GM12878 (cell line): ENCODE results near the gene ALMS1. TPM values are rescaled to one million over a fixed set of nuclear protein-coding genes. Genes with fewer than 3 reads are reported as not detected.

ENCODE experiments used
- ATAC-seq: fragments of 200-7000 bp; cut with Tn5 transposase; 3 replicates; pipeline ENCODE4 v1.9.1; 2020; ENCODE audit warnings: mild to moderate bottlenecking, moderate library complexity
- BruUV-seq: library from RNA; stranded (reverse); fragments of 400-500 nt; replicated peaks from 2 replicates; lab custom pipeline; 2021; lab: Mats Ljungman, UMichigan
- CTCF ChIA-PET: fragments of 300-600 bp; sonication (Branson Sonifier 250); formaldehyde crosslinking; extraction: SDS; loops from one replicate; lab custom pipeline; 2021; ENCODE audit warnings: inconsistent platforms; lab: Yijun Ruan, JAX
- POLR2A ChIA-PET: fragments of 350-600 bp; formaldehyde crosslinking; extraction: SDS; loops from one replicate; lab custom pipeline; 2021; ENCODE audit warnings: inconsistent platforms; lab: Charles Lee
- RAD21 ChIA-PET: fragments of 300-600 bp; sonication (Branson Sonifier 250); formaldehyde crosslinking; loops from one replicate; lab custom pipeline; 2023; ENCODE audit warnings: antibody characterized with exemption; ENCODE audit not compliant: unreplicated experiment; lab: Charles Lee
- SMC1A ChIA-PET: fragments of 300-600 bp; sonication (Branson Sonifier 250); formaldehyde crosslinking; loops from one replicate; lab custom pipeline; 2023; ENCODE audit not compliant: unreplicated experiment, uncharacterized antibody; lab: Charles Lee
- DNase-seq: peaks from one replicate; pipeline ENCODE4 v3.0.0-alpha.2; 2011; ENCODE audit warnings: low read depth, low spot score
- FAIRE-seq: peaks from 3 replicates; lab custom pipeline; 2011; peaks lifted over from hg19 to GRCh38; lab: Jason Lieb, UNC
- H2AFZ ChIP-seq: 2 replicates; pipeline ENCODE4 v1.6.0; 2011; ENCODE audit warnings: low read depth, low read length, control low read depth; ENCODE audit not compliant: control insufficient read depth
- H3K27ac ChIP-seq: 2 replicates; pipeline ENCODE4 v1.5.1; 2011; ENCODE audit warnings: control low read depth; ENCODE audit not compliant: control insufficient read depth, insufficient read depth
- H3K27me3 ChIP-seq, 2 experiments: replicated peaks in 1 of 2; 2 replicates each; pipeline versions ENCODE4 v1.6.0 to v1.6.1; 2011; ENCODE audit warnings: low read length in 1 of 2; ENCODE audit not compliant: control insufficient read depth in 2 of 2, insufficient read depth in 2 of 2
- H3K36me3 ChIP-seq, 2 experiments: 2 replicates each; pipeline ENCODE4 v1.5.1; 2011; ENCODE audit warnings: low read length in 1 of 2; ENCODE audit not compliant: control insufficient read depth in 2 of 2, insufficient read depth in 2 of 2
- H3K4me1 ChIP-seq: 2 replicates; pipeline ENCODE4 v1.6.1; 2011; ENCODE audit warnings: mild to moderate bottlenecking, low read length, moderate library complexity, mixed read lengths; ENCODE audit not compliant: control insufficient read depth, insufficient read depth
- H3K4me2 ChIP-seq: 2 replicates; pipeline ENCODE4 v1.6.0; 2011; ENCODE audit warnings: control low read depth; ENCODE audit not compliant: control insufficient read depth, insufficient read depth
- H3K4me3 ChIP-seq: fragments of 200-600 bp; sonication (generic); 2 replicates; pipeline ENCODE4 v1.5.1; 2016
- H3K79me2 ChIP-seq: 2 replicates; pipeline ENCODE4 v1.6.0; 2011; ENCODE audit warnings: low read length; ENCODE audit not compliant: control insufficient read depth, insufficient read depth
- H3K9ac ChIP-seq: 2 replicates; pipeline ENCODE4 v1.8.0; 2011; ENCODE audit warnings: low read length, control low read depth, mixed read lengths; ENCODE audit not compliant: control insufficient read depth, insufficient read depth
- H3K9me3 ChIP-seq: replicated peaks from 3 replicates; pipeline ENCODE4 v1.5.1; 2011; ENCODE audit warnings: mild to moderate bottlenecking, low read length; ENCODE audit not compliant: control insufficient read depth, insufficient read depth
- H4K20me1 ChIP-seq: 2 replicates; pipeline ENCODE4 v1.6.0; 2011; ENCODE audit not compliant: control insufficient read depth, insufficient read depth
- CBX5 ChIP-seq: sonication (generic); IDR thresholded peaks from 2 replicates; pipeline ENCODE4 v1.6.1; 2016; ENCODE audit warnings: low read depth, moderate library complexity, mild to moderate bottlenecking, inconsistent platforms
- CHD2 ChIP-seq: IDR thresholded peaks from 2 replicates; pipeline ENCODE4 v1.6.1; 2011; ENCODE audit warnings: low read depth, low read length, improper control_type of control experiment, borderline replicate concordance
- ETV6 ChIP-seq, 2 experiments: fragments of 450-650 bp in 1 of 2; IDR thresholded peaks in 1 of 2; conservative IDR thresholded peaks in 1 of 2; 2 replicates each; pipeline ENCODE4 v1.6.1; 2014; ENCODE audit warnings: antibody characterized with exemption in 1 of 2, borderline replicate concordance in 1 of 2, low read depth in 1 of 2, mild to moderate bottlenecking in 1 of 2, moderate library complexity in 1 of 2
- HDAC2 ChIP-seq: fragments of 200-600 bp; sonication (generic); IDR thresholded peaks from 2 replicates; pipeline ENCODE4 v1.6.1; 2017
- JUNB ChIP-seq: IDR thresholded peaks from 2 replicates; pipeline ENCODE4 v1.6.1; 2016; ENCODE audit warnings: antibody characterized with exemption, mild to moderate bottlenecking
- MYB ChIP-seq: fragments of 150-350 bp; IDR thresholded peaks from 2 replicates; pipeline ENCODE4 v1.6.1; 2014; ENCODE audit warnings: mild to moderate bottlenecking, low read depth, low read length, borderline replicate concordance
- NRF1 ChIP-seq: conservative IDR thresholded peaks from 2 replicates; pipeline ENCODE4 v1.6.1; 2011; ENCODE audit warnings: mild to moderate bottlenecking, low read depth, low read length, improper control_type of control experiment
- RB1 ChIP-seq: fragments of 450-650 bp; formaldehyde crosslinking; IDR thresholded peaks from 2 replicates; pipeline ENCODE4 v1.6.1; 2017; ENCODE audit warnings: mild to moderate bottlenecking, borderline replicate concordance
- REST ChIP-seq: IDR thresholded peaks from 2 replicates; pipeline ENCODE4 v1.6.1; 2012; ENCODE audit warnings: mild to moderate bottlenecking, low read depth, low read length
- STAT3 ChIP-seq: IDR thresholded peaks from 2 replicates; pipeline ENCODE4 v1.6.1; 2011; ENCODE audit warnings: low read depth, low read length, improper control_type of control experiment
- TCF12 ChIP-seq: IDR thresholded peaks from 2 replicates; pipeline ENCODE4 v1.6.1; 2011; ENCODE audit warnings: low read depth, mild to moderate bottlenecking, low read length
- ZZZ3 ChIP-seq: IDR thresholded peaks from 2 replicates; pipeline ENCODE4 v1.6.1; 2011; ENCODE audit warnings: low read depth; ENCODE audit not compliant: control insufficient read depth, insufficient read length
- WGBS: methylation state at CpG from one replicate; pipeline ENCODE4 v1.1.6; 2016; ENCODE audit warnings: low lambda C conversion rate; ENCODE audit not compliant: insufficient replicate concordance, insufficient coverage; ENCODE audit errors: missing lambda C conversion rate; 5-methylcytosine and 5-hydroxymethylcytosine counted together
- in situ Hi-C: fragments of 300-500 bp; cut with MboI; formaldehyde crosslinking; loops from 9 replicates; pipeline ENCODE4 v1.14.3; 2018; ENCODE audit warnings: mixed read lengths
- intact Hi-C: fragments of 100-400 bp; cut with micrococcal nuclease; formaldehyde crosslinking; loops from one replicate; pipeline ENCODE4 v1.14.2; 2022; ENCODE audit not compliant: unreplicated experiment
- polyA plus RNA-seq, 11 experiments: library from polyadenylated mRNA; depleted of rRNA in 4 of 11; unstranded in 6 of 11; stranded (reverse) in 5 of 11; fragments of >200 nt; fragmentation: Nextera tagmentation in 4 of 11; fragmentation: Illumina TruSeq in 1 of 11; extraction: Ambion mirVana in 4 of 11; extraction: Trizol in 1 of 11; gene quantifications; 1 replicate in 1 of 11; 2 replicates in 10 of 11; pipeline versions ENCODE4 v1.2.1 to v1.2.3, GENCODE V29; 2011 to 2016; ENCODE audit warnings: inconsistent platforms in 2 of 11, missing spikeins in 2 of 11, low read depth in 1 of 11
- total RNA-seq, 4 experiments: library from RNA; depleted of rRNA in 3 of 4; stranded (reverse); fragments of >200 nt in 3 of 4; fragmentation: Illumina TruSeq in 1 of 4; extraction: Trizol in 1 of 4; gene quantifications; 2 replicates each; pipeline versions ENCODE4 v1.2.1 to v1.2.3, GENCODE V29; 2013 to 2021
- TF ChIP-seq, protein P1 (sequence below): IDR thresholded peaks from 2 replicates; pipeline ENCODE4 v1.6.1; 2011; ENCODE audit warnings: borderline replicate concordance, low read depth, mild to moderate bottlenecking, moderate library complexity, mixed read lengths, low read length; ENCODE audit not compliant: insufficient read depth; ENCODE audit errors: extremely low read length
- TF ChIP-seq, protein P2 (sequence below): IDR thresholded peaks from 2 replicates; pipeline ENCODE4 v1.6.1; 2012; ENCODE audit warnings: low read depth, low read length, improper control_type of control experiment

Gene ALMS1
- total and polyA plus RNA-seq, 10 of the 15 experiments (the other 5 are each of a cell fraction or from before 2014, with no cell fraction given), result 1.1 to 25.8 (median 10.6) TPM

- TF ChIP-seq CHD2 (no peak), JUNB (no peak)
Observed at GRCh38 chr2:73487112-73487657, 101.5 kb downstream of the ALMS1 start (continued).

DNA sequence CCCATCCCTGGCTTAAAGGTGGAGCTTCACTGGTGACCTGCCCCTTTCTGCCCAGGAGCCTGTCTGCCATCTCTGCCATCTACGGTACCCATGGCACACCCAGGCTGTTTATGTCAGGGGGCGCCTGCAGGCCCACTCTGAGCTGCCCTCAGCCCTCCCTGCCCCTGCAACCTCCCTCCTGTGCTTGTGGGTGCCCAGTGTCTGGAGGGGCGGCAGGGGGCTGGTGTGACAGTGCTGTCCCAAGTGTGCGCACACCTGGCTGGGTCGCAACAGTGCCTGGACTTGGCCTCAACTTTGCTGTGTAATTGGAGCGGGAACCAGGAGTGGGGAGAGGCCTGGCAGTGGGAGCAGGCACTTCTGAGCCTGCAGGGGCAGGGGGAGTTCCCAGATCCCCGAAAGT lies 102.4 kb downstream of the ALMS1 start:
- no peak for FAIRE-seq
- Histone ChIP-seq H3K9ac (no peak overlapping the region), H4K20me1 (no peaks in the 10 kb centered on the region), H3K27me3 (no peaks in the 10 kb centered on the region), H3K4me3 (no peak overlapping the region), H3K27ac (no peak overlapping the region)
- DNase-seq, result no peak
- in situ Hi-C loops, result no loop called here
- no peak for TF ChIP-seq TCF12
- no peak for TF ChIP-seq ZZZ3
- no peak for TF ChIP-seq RB1
- no peak for TF ChIP-seq STAT3
- TF ChIP-seq, protein P1, sequence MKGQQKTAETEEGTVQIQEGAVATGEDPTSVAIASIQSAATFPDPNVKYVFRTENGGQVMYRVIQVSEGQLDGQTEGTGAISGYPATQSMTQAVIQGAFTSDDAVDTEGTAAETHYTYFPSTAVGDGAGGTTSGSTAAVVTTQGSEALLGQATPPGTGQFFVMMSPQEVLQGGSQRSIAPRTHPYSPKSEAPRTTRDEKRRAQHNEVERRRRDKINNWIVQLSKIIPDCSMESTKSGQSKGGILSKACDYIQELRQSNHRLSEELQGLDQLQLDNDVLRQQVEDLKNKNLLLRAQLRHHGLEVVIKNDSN, result no peak
- no peak for TF ChIP-seq HDAC2
- no peak for TF ChIP-seq ETV6 (conservative IDR thresholded peaks at IDR 0.05 in 1 of 2, IDR thresholded peaks at IDR 0.05 in 1 of 2; ENCODE audit: borderline replicate concordance in 1 of 2, low read depth in 1 of 2)
- no peak for TF ChIP-seq REST
- TF ChIP-seq, protein P2, sequence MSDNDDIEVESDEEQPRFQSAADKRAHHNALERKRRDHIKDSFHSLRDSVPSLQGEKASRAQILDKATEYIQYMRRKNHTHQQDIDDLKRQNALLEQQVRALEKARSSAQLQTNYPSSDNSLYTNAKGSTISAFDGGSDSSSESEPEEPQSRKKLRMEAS, result no peak
- TF ChIP-seq NRF1, result no peak
- TF ChIP-seq CBX5, result no peak
- no peak for TF ChIP-seq MYB
- TF ChIP-seq, all 136 proteins: peak for 0
- H3K36me3 ChIP-seq, result peaks cover 0 to 2% of the 10 kb centered on the region in 2 experiments; a peak in 2 of 4 replicates
- H3K4me2 ChIP-seq, result no peak overlapping the region
- no peak for ATAC-seq
- WGBS, result over 99% methylated on average over 7 of the region's 7 CpGs
- H3K4me1 ChIP-seq, result no peaks in the 10 kb centered on the region
- RAD21 ChIA-PET, result no interaction called here
- H3K79me2 ChIP-seq, result no peaks in the 10 kb centered on the region
- SMC1A ChIA-PET, result no interaction called here
- POLR2A ChIA-PET, result no interaction called here
- no peak overlapping the region for H2AFZ ChIP-seq
- intact Hi-C loops, result no loop called here
- CTCF ChIA-PET, result no interaction called here
- BruUV-seq, result no TSS peak
- H3K9me3 ChIP-seq, result peaks cover 7% of the 10 kb centered on the region; the same call in 2 of the 3 replicates
